Fibroblast of lung (primary cell): ENCODE data around the gene GLA.

Experiments used
- EZH2 ChIP-seq: IDR thresholded peaks from 2 replicates; pipeline ENCODE4 v1.5.1; 2012; ENCODE audit warnings: low read length, control low read depth, mild to moderate bottlenecking; ENCODE audit errors: missing control alignments
- TF ChIP-seq, protein P1 (sequence below), 2 donors: IDR thresholded peaks in 1 of 2; conservative IDR thresholded peaks in 1 of 2; 1 replicate in 1 of 2; 2 replicates in 1 of 2; pipeline ENCODE4 v1.5.1; 2011 to 2012; ENCODE audit warnings: low read length in 2 of 2, control low read depth in 1 of 2, inconsistent platforms in 1 of 2, low read depth in 1 of 2, mild to moderate bottlenecking in 1 of 2

GRCh38 chrX:101419489-101419888 lies 11.8 kb upstream of the GLA start:
- no peak for TF ChIP-seq EZH2
- TF ChIP-seq, protein P1, sequence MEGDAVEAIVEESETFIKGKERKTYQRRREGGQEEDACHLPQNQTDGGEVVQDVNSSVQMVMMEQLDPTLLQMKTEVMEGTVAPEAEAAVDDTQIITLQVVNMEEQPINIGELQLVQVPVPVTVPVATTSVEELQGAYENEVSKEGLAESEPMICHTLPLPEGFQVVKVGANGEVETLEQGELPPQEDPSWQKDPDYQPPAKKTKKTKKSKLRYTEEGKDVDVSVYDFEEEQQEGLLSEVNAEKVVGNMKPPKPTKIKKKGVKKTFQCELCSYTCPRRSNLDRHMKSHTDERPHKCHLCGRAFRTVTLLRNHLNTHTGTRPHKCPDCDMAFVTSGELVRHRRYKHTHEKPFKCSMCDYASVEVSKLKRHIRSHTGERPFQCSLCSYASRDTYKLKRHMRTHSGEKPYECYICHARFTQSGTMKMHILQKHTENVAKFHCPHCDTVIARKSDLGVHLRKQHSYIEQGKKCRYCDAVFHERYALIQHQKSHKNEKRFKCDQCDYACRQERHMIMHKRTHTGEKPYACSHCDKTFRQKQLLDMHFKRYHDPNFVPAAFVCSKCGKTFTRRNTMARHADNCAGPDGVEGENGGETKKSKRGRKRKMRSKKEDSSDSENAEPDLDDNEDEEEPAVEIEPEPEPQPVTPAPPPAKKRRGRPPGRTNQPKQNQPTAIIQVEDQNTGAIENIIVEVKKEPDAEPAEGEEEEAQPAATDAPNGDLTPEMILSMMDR (conservative IDR thresholded peaks at IDR 0.05 in 1 of 2, IDR thresholded peaks at IDR 0.05 in 1 of 2; ENCODE audit: low read depth in 1 of 2, low read length in 2 of 2) = no peak
